ENCODE measurements around the gene KPNA1.

- TF ChIP-seq CTCF (IDR thresholded peaks at IDR 0.05), result no peak
- TF ChIP-seq NR2C2 (CRISPR knock-in tag; IDR thresholded peaks at IDR 0.05), result no peak
- TF ChIP-seq ZNF281 (CRISPR knock-in tag; IDR thresholded peaks at IDR 0.05), result no peak
- no peak for TF ChIP-seq CDX4 (CRISPR knock-in tag; IDR thresholded peaks at IDR 0.05; ENCODE audit: borderline replicate concordance)
- no peak for TF ChIP-seq CBFB (CRISPR knock-in tag; IDR thresholded peaks at IDR 0.05; ENCODE audit: low read depth)
- TF ChIP-seq GABPB1 (CRISPR knock-in tag; IDR thresholded peaks at IDR 0.05), result no peak
- no peak for TF ChIP-seq ETV6 (CRISPR knock-in tag; IDR thresholded peaks at IDR 0.05)
- TF ChIP-seq ZBTB43 (CRISPR knock-in tag; IDR thresholded peaks at IDR 0.05), result no peak
- TF ChIP-seq JUN (CRISPR knock-in tag; IDR thresholded peaks at IDR 0.05), result no peak
- no peak for TF ChIP-seq AR (CRISPR knock-in tag; IDR thresholded peaks at IDR 0.05)
- TF ChIP-seq ZNF396 (CRISPR knock-in tag; IDR thresholded peaks at IDR 0.05; ENCODE audit: borderline replicate concordance), result no peak
- no peak for TF ChIP-seq MAX (CRISPR knock-in tag; IDR thresholded peaks at IDR 0.05)
These were observed 109.7 kb downstream of the KPNA1 start for GRCh38 chr3:122405015-122405414.

Data from WTC11 (cell line).